Endothelial cell of umbilical vein (primary cell): Measurements from ENCODE around the gene ARPC2. TPM values are rescaled to one million over a fixed set of nuclear protein-coding genes. Genes with fewer than 3 reads are reported as not detected.

Experiments
- Bru-seq: library from RNA; stranded (reverse); fragments of 400-500 nt; gene quantifications from one replicate; lab custom pipeline; 2021; lab: Mats Ljungman, UMichigan
- BruChase-seq, 2 experiments: library from RNA; stranded (reverse); fragments of 400-500 nt; gene quantifications; one replicate each; lab custom pipeline; 2021; lab: Mats Ljungman, UMichigan
- BruUV-seq: library from RNA; stranded (reverse); fragments of 400-500 nt; replicated peaks from 2 replicates; lab custom pipeline; 2021; lab: Mats Ljungman, UMichigan
- CTCF ChIA-PET: fragments of 300-600, 350-600 bp; sonication (Branson Sonifier 250); formaldehyde crosslinking; loops from one replicate; lab custom pipeline; 2021; ENCODE audit warnings: antibody characterized with exemption, inconsistent platforms; lab: Charles Lee
- POLR2A ChIA-PET: fragments of 300-600, 350-600 bp; sonication (Branson Sonifier 250); formaldehyde crosslinking; loops from one replicate; lab custom pipeline; 2021; ENCODE audit warnings: antibody characterized with exemption, inconsistent platforms; lab: Charles Lee
- DNase-seq: peaks from one replicate; pipeline ENCODE4 v3.0.0-alpha.2; 2011; ENCODE audit warnings: low read depth, low spot score
- FAIRE-seq: peaks from 2 replicates; lab custom pipeline; 2011; peaks lifted over from hg19 to GRCh38; lab: Jason Lieb, UNC
- H2AFZ ChIP-seq: 2 replicates; pipeline ENCODE4 v1.6.0; 2012; ENCODE audit warnings: low read depth, low read length, control low read depth, inconsistent platforms
- H3K27ac ChIP-seq: 2 replicates; pipeline ENCODE4 v1.5.1; 2011; ENCODE audit warnings: low read depth, mild to moderate bottlenecking, control low read depth, low read length, moderate library complexity; ENCODE audit not compliant: insufficient read depth
- H3K27me3 ChIP-seq, 2 experiments: 2 replicates each; pipeline versions ENCODE4 v1.6.0 to v1.6.1; 2011; ENCODE audit warnings: low read length in 2 of 2, mixed read lengths in 1 of 2; ENCODE audit not compliant: control insufficient read depth in 2 of 2, insufficient read depth in 2 of 2
- H3K36me3 ChIP-seq, 2 experiments: 2 replicates in 1 of 2; 3 replicates in 1 of 2; pipeline ENCODE4 v1.5.1; 2011; ENCODE audit warnings: low read length in 2 of 2, mild to moderate bottlenecking in 1 of 2, moderate library complexity in 1 of 2; ENCODE audit not compliant: control insufficient read depth in 2 of 2, insufficient read depth in 2 of 2; ENCODE audit errors: extremely low read depth in 1 of 2
- H3K4me1 ChIP-seq: 3 replicates; pipeline ENCODE4 v1.5.1; 2011; ENCODE audit warnings: mild to moderate bottlenecking, low read length; ENCODE audit not compliant: control insufficient read depth, insufficient read depth; ENCODE audit errors: extremely low read depth
- H3K4me2 ChIP-seq: 2 replicates; pipeline ENCODE4 v1.6.1; 2011; ENCODE audit warnings: low read length, control low read depth, mixed read lengths; ENCODE audit not compliant: insufficient read depth
- H3K4me3 ChIP-seq, 3 experiments: fragments of 200-600 bp in 1 of 3; sonication (generic), shearing (Covaris generic) in 1 of 3; replicated peaks in 1 of 3; 2 replicates each; pipeline ENCODE4 v1.5.1; 2011 to 2016; ENCODE audit warnings: control low read depth in 3 of 3, low read length in 3 of 3, mild to moderate bottlenecking in 2 of 3, inconsistent platforms in 1 of 3, low read depth in 1 of 3, moderate library complexity in 1 of 3; ENCODE audit not compliant: insufficient read depth in 1 of 3
- H3K79me2 ChIP-seq: 2 replicates; pipeline ENCODE4 v1.6.0; 2012; ENCODE audit warnings: low read length, inconsistent platforms; ENCODE audit not compliant: control insufficient read depth, insufficient read depth
- H3K9ac ChIP-seq: replicated peaks from 2 replicates; pipeline ENCODE3; 2011; ENCODE audit warnings: low read length, control low read depth; ENCODE audit not compliant: insufficient read depth; ENCODE audit errors: extremely low read depth
- H3K9me1 ChIP-seq: replicated peaks from 3 replicates; pipeline ENCODE4 v1.6.0; 2011; ENCODE audit warnings: mild to moderate bottlenecking, low read length; ENCODE audit not compliant: control insufficient read depth, insufficient read depth; ENCODE audit errors: extremely low read depth
- H3K9me3 ChIP-seq: replicated peaks from 2 replicates; pipeline ENCODE4 v1.5.1; 2012; ENCODE audit warnings: low read length, inconsistent platforms; ENCODE audit not compliant: control insufficient read depth, insufficient read depth
- H4K20me1 ChIP-seq: replicated peaks from 2 replicates; pipeline ENCODE3; 2011; ENCODE audit warnings: mild to moderate bottlenecking, low read length; ENCODE audit not compliant: control insufficient read depth, insufficient read depth; ENCODE audit errors: extremely low read depth
- EZH2 ChIP-seq: IDR thresholded peaks from 2 replicates; pipeline ENCODE4 v1.6.1; 2012; ENCODE audit warnings: borderline replicate concordance, low read depth, mild to moderate bottlenecking, moderate library complexity, low read length, inconsistent platforms; ENCODE audit not compliant: severe bottlenecking
- GATA2 ChIP-seq: IDR thresholded peaks from 2 replicates; pipeline ENCODE4 v1.7.0; 2011; ENCODE audit warnings: low read depth, mild to moderate bottlenecking, moderate library complexity, mixed read lengths, low read length; ENCODE audit not compliant: insufficient read length, insufficient read depth
- POLR2A ChIP-seq: IDR thresholded peaks from 2 replicates; pipeline ENCODE4 v1.6.1; 2012; ENCODE audit warnings: low read depth, mild to moderate bottlenecking, control low read depth, low read length
- POLR2AphosphoS5 ChIP-seq: IDR thresholded peaks from 2 replicates; pipeline ENCODE4 v1.6.1; 2012; ENCODE audit warnings: low read depth, mild to moderate bottlenecking, control low read depth, low read length, moderate library complexity; ENCODE audit not compliant: insufficient read depth
- dilution Hi-C: fragments of 300-500 bp; cut with MboI; formaldehyde crosslinking; loops from one replicate; pipeline ENCODE4 v1.15.0; 2019; ENCODE audit warnings: low sequenced_read_pairs; ENCODE audit not compliant: extremely low pct_ligation_motif_present
- intact Hi-C: fragments of 100-400 bp; cut with micrococcal nuclease; formaldehyde crosslinking; loops from one replicate; pipeline ENCODE4 v1.10.0; 2022
- long read RNA-seq: library from polyadenylated mRNA; stranded (forward); transcript quantifications from one replicate; pipeline ENCODE4 v2.0.0, GENCODE V29; 2021
- polyA minus RNA-seq, 3 experiments: library from RNA; depleted of rRNA, polyadenylated mRNA; stranded (reverse); fragments of >200 nt; gene quantifications; 1 replicate in 1 of 3; 2 replicates in 2 of 3; pipeline ENCODE4 v1.2.3, GENCODE V29; 2011
- polyA plus RNA-seq, 4 experiments: library from polyadenylated mRNA; depleted of rRNA in 3 of 4; stranded (reverse) in 3 of 4; unstranded in 1 of 4; fragments of >200 nt; gene quantifications; 2 replicates each; pipeline versions ENCODE4 v1.2.1 to v1.2.3, GENCODE V29; 2011 to 2012; ENCODE audit warnings: missing spikeins in 1 of 4
- total RNA-seq: library from RNA; stranded (reverse); gene quantifications from 2 replicates; pipeline ENCODE4 v1.2.3, GENCODE V29; 2021
- TF ChIP-seq, protein P1 (sequence below): IDR thresholded peaks from 2 replicates; pipeline ENCODE4 v1.6.1; 2011; ENCODE audit not compliant: insufficient read depth, insufficient read length
- TF ChIP-seq, protein P2 (sequence below), 2 donors: IDR thresholded peaks; 1 replicate in 1 of 2; 2 replicates in 1 of 2; pipeline ENCODE4 v1.5.1; 2011; ENCODE audit warnings: low read length in 2 of 2, mild to moderate bottlenecking in 2 of 2, moderate library complexity in 2 of 2, control low read depth in 1 of 2, inconsistent platforms in 1 of 2, low read depth in 1 of 2; ENCODE audit not compliant: insufficient read depth in 1 of 2; ENCODE audit errors: extremely low read depth in 1 of 2

Gene ARPC2
- 455 and 483 TPM in 2 replicates for total RNA-seq
- 417 and 433 TPM in 2 replicates for polyA plus RNA-seq
- 499 and 555 TPM in 2 replicates for polyA plus RNA-seq (2011; cell fraction: cytosol; rRNA removed)
- polyA plus RNA-seq (2011; cell fraction: nucleus; rRNA removed) = 278 and 328 TPM in 2 replicates
- polyA plus RNA-seq (2012) = 474 and 501 TPM in 2 replicates
- polyA minus RNA-seq = 393 and 414 TPM in 2 replicates
- polyA minus RNA-seq (2011; cell fraction: cytosol; rRNA and poly(A)+ RNA removed) = 95.7 TPM
- 178 and 226 TPM in 2 replicates for polyA minus RNA-seq (2011; cell fraction: nucleus; rRNA and poly(A)+ RNA removed)
- percentile 96 among the genes with signal in this experiment for Bru-seq, nascent RNA
- percentile 95 among the genes with signal in this experiment for BruChase-seq, experiment 1, labeled RNA remaining after a 6-hour chase
- BruChase-seq, experiment 2, labeled RNA remaining after a 2-hour chase = percentile 98 among the genes with signal in this experiment
- long read RNA-seq, transcript ARPC2-202 (11 exons, 1,505 nt) = major isoform, 2,555 of 2,741 reads
- long read RNA-seq, transcript ARPC2-216 (2 exons, 550 nt) = minor isoform, 6 of 2,741 reads
- long read RNA-seq, transcript ARPC2-201 (10 exons, 1,605 nt) = minor isoform, 54 of 2,741 reads
- long read RNA-seq, partial matches to known transcripts = 25 of 2,741 reads
- long read RNA-seq, other reads (novel, unspliced or antisense) = 101 of 2,741 reads

DNA sequence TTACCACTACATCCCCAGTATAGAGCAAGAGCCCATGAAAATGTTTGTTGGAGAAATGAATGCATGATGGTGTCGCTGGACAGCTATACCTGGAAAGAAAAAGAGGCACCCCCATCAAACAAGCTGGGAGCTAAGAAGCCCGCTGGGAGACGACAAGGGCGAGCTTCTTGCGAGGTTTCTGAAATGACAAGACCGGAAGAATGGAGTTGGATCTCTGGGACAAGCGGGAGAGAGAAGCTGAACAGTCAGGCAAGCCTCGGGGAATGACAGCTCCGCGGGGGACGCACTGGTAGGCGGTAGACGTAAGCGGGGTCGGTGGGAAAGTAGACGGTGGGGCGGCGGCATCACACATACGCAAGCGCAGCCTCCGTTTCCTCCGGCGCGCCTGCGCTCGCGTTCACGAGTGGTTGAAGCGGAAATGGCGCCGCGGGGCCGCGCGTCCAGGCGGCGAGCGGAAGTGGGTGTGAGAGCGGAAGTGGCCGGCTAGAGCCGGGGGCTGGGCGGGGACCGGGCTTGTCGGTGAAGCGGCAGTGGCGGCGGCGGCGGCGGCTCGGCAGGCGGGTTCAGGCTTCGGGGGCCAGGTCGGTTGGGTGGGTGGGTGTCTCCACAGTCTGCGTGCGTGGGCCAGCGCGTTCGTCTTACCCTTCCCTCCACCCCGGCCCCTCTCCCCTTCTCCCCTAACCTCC lies at the start of gene ARPC2:
Gene ARPC2 (plus strand): TSS at position 516 of the 686 bp plus-strand sequence. CDS start 282 bp downstream, outside the sequence.
- dilution Hi-C loops = no loop called here
- Histone ChIP-seq H3K9ac (peak within 1 kb of the TSS; percentile 78), H3K9me3 (no peaks in the 10 kb centered on the region), H3K79me2 (peaks cover 47% of the 10 kb centered on the region), H3K9me1 (no peaks in the 10 kb centered on the region), H3K4me1 (peaks cover 32% of the 10 kb centered on the region), H2AFZ (peak within 1 kb of the TSS; percentile 86), H3K27me3 (peaks cover 0 to under 1% of the 10 kb centered on the region in 2 experiments), H4K20me1 (peaks cover 6% of the 10 kb centered on the region), H3K4me2 (peak within 1 kb of the TSS; percentile 95), H3K4me3 (peak within 1 kb of the TSS; percentile 81 to 96 (median 88)), H3K36me3 (peaks cover 0 to 8% of the 10 kb centered on the region in 2 experiments), H3K27ac (peak within 1 kb of the TSS; percentile 70)
- ChIA-PET POLR2A (interaction anchor here (0.5 to 1.6 kb wide), 3 partner anchors 10 to 53 kb away, joined by 3 read pairs; partner anchors contain the start of genes AAMP and PNKD), CTCF (interaction anchor here (0.7 to 1.1 kb wide), 4 partner anchors 12 to 179 kb away, joined by 3 to 4 read pairs (median 3); no protein-coding TSS in a partner anchor)
- intact Hi-C loops = loop anchor here (1.0 kb wide), 2 partner anchors 31 to 53 kb away; partner anchors contain the start of genes AAMP and PNKD
- FAIRE-seq (peak; percentile 78), DNase-seq (peak; percentile 97)
- TF ChIP-seq GATA2 (no peak), POLR2AphosphoS5 (peak; percentile 98), POLR2A (peak; percentile 89), EZH2 (no peak)
- TF ChIP-seq, protein P1, sequence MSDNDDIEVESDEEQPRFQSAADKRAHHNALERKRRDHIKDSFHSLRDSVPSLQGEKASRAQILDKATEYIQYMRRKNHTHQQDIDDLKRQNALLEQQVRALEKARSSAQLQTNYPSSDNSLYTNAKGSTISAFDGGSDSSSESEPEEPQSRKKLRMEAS = peak; percentile 25
- TF ChIP-seq, protein P2, sequence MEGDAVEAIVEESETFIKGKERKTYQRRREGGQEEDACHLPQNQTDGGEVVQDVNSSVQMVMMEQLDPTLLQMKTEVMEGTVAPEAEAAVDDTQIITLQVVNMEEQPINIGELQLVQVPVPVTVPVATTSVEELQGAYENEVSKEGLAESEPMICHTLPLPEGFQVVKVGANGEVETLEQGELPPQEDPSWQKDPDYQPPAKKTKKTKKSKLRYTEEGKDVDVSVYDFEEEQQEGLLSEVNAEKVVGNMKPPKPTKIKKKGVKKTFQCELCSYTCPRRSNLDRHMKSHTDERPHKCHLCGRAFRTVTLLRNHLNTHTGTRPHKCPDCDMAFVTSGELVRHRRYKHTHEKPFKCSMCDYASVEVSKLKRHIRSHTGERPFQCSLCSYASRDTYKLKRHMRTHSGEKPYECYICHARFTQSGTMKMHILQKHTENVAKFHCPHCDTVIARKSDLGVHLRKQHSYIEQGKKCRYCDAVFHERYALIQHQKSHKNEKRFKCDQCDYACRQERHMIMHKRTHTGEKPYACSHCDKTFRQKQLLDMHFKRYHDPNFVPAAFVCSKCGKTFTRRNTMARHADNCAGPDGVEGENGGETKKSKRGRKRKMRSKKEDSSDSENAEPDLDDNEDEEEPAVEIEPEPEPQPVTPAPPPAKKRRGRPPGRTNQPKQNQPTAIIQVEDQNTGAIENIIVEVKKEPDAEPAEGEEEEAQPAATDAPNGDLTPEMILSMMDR (IDR thresholded peaks at IDR 0.05; ENCODE audit: extremely low read depth in 1 of 2, insufficient read depth in 1 of 2, low read depth in 1 of 2, low read length in 2 of 2) = no peak
- BruUV-seq = TSS peak; percentile 88
